Loucy (cell line): ENCODE data around the gene MGAT5.

ENCODE experiments used
- H2AFZ ChIP-seq: fragments of 200-600 bp; sonication (generic); 2 replicates; pipeline ENCODE4 v1.6.0; 2016; ENCODE audit warnings: antibody characterized with exemption, mild to moderate bottlenecking, low read length, moderate library complexity
- H3F3A ChIP-seq: fragments of 200-600 bp; 2 replicates; pipeline ENCODE4 v1.6.0; 2016; ENCODE audit warnings: antibody characterized with exemption, low read depth, mild to moderate bottlenecking
- H3K27me3 ChIP-seq: fragments of 200-600 bp; sonication (generic); 2 replicates; pipeline ENCODE4 v1.6.1; 2014; ENCODE audit warnings: low read length, mild to moderate bottlenecking; ENCODE audit not compliant: insufficient read depth, poor library complexity, severe bottlenecking
- H3K36me3 ChIP-seq: fragments of 200-600 bp; sonication (generic); 2 replicates; pipeline ENCODE4 v1.6.1; 2016; ENCODE audit warnings: low read length; ENCODE audit not compliant: insufficient read depth
- H3K4me1 ChIP-seq: fragments of 200-600 bp; sonication (generic); 2 replicates; pipeline ENCODE4 v1.5.1; 2014; ENCODE audit warnings: low read length, mild to moderate bottlenecking; ENCODE audit not compliant: insufficient read depth, poor library complexity, severe bottlenecking
- H3K4me2 ChIP-seq: fragments of 200-600 bp; sonication (generic); 2 replicates; pipeline ENCODE4 v1.6.0; 2014; ENCODE audit warnings: antibody characterized with exemption, low read length, low read depth, mild to moderate bottlenecking; ENCODE audit not compliant: poor library complexity, severe bottlenecking
- H3K4me3 ChIP-seq: fragments of 200-600 bp; sonication (generic); 2 replicates; pipeline ENCODE4 v1.5.1; 2014; ENCODE audit warnings: low read length, mild to moderate bottlenecking, mixed read lengths; ENCODE audit not compliant: poor library complexity, severe bottlenecking
- H3K79me2 ChIP-seq: fragments of 200-600 bp; sonication (generic); 2 replicates; pipeline ENCODE4 v1.6.1; 2014; ENCODE audit warnings: low read length; ENCODE audit not compliant: insufficient read depth
- H3K9ac ChIP-seq: fragments of 200-600 bp; sonication (generic); 2 replicates; pipeline ENCODE4 v1.6.0; 2014; ENCODE audit warnings: mild to moderate bottlenecking, low read depth, low read length, moderate library complexity; ENCODE audit not compliant: poor library complexity, severe bottlenecking
- H3K9me2 ChIP-seq: fragments of 200-600 bp; sonication (generic); replicated peaks from 2 replicates; pipeline ENCODE4 v1.6.1; 2016; ENCODE audit warnings: low read depth, low read length, mixed read lengths
- H3K9me3 ChIP-seq: fragments of 200-600 bp; sonication (generic); 2 replicates; pipeline ENCODE4 v1.6.1; 2014; ENCODE audit warnings: mild to moderate bottlenecking, antibody characterized with exemption, low read length, low read depth; ENCODE audit not compliant: insufficient read depth
- H4K20me1 ChIP-seq: fragments of 200-600 bp; sonication (generic); 2 replicates; pipeline ENCODE4 v1.6.0; 2014; ENCODE audit warnings: antibody characterized with exemption, low read length, mild to moderate bottlenecking; ENCODE audit not compliant: insufficient read depth, poor library complexity, severe bottlenecking
- CTCF ChIP-seq: fragments of 200-600 bp; sonication (generic); conservative IDR thresholded peaks from 2 replicates; pipeline ENCODE4 v1.5.1; 2014; ENCODE audit warnings: mild to moderate bottlenecking, antibody characterized with exemption, low read length
- EZH2phosphoT487 ChIP-seq: fragments of 200-600 bp; IDR thresholded peaks from 2 replicates; pipeline ENCODE4 v1.6.1; 2018; ENCODE audit warnings: antibody characterized with exemption, mild to moderate bottlenecking, moderate library complexity, borderline replicate concordance

Gene MGAT5

GRCh38 chr2:134228493-134228903 is 25.4 kb upstream of the MGAT5 start:
- TF ChIP-seq CTCF, result peak; percentile 88
- TF ChIP-seq EZH2phosphoT487, result no peak
- Histone ChIP-seq H3K4me2 (no peak overlapping the region), H3K4me3 (no peak overlapping the region), H3K27me3 (no peaks in the 10 kb centered on the region), H2AFZ (no peak overlapping the region), H3K36me3 (no peaks in the 10 kb centered on the region), H3K9ac (no peak overlapping the region), H3K4me1 (peaks cover 27% of the 10 kb centered on the region), H3K79me2 (peaks cover 74% of the 10 kb centered on the region), H3K9me3 (peaks cover 6% of the 10 kb centered on the region; the same call in 1 of the 2 replicates), H4K20me1 (peaks cover 7% of the 10 kb centered on the region), H3F3A (peaks cover 12% of the 10 kb centered on the region), H3K9me2 (no peaks in the 10 kb centered on the region)

- Histone ChIP-seq H2AFZ (no peak overlapping the region), H4K20me1 (peaks cover 15% of the 10 kb centered on the region), H3K9ac (no peak overlapping the region), H3K36me3 (no peaks in the 10 kb centered on the region), H3F3A (peaks cover 20% of the 10 kb centered on the region), H3K4me2 (no peak overlapping the region), H3K4me1 (peaks cover 37% of the 10 kb centered on the region), H3K9me3 (peaks cover 6% of the 10 kb centered on the region; the same call in 1 of the 2 replicates), H3K4me3 (no peak overlapping the region), H3K9me2 (no peaks in the 10 kb centered on the region), H3K27me3 (no peaks in the 10 kb centered on the region), H3K79me2 (peaks cover 71% of the 10 kb centered on the region)
- TF ChIP-seq CTCF, result no peak
- TF ChIP-seq EZH2phosphoT487, result no peak
Observed at GRCh38 chr2:134229540-134229939, 24.3 kb upstream of the MGAT5 start.

- peaks cover 19% of the 10 kb centered on the region for H4K20me1 ChIP-seq
Observed at GRCh38 chr2:134230885-134231284, 23.0 kb upstream of the MGAT5 start.

More at GRCh38 chr2:134230885-134231284, 23.0 kb upstream of the MGAT5 start:
- H3K9me3 ChIP-seq, result peaks cover 6% of the 10 kb centered on the region; the same call in 1 of the 2 replicates
- TF ChIP-seq CTCF, result no peak
- TF ChIP-seq EZH2phosphoT487, result no peak
- peaks cover 20% of the 10 kb centered on the region for H3F3A ChIP-seq
- no peak overlapping the region for H3K4me3 ChIP-seq
- H3K9me2 ChIP-seq, result no peaks in the 10 kb centered on the region
- no peak overlapping the region for H2AFZ ChIP-seq
- peaks cover 75% of the 10 kb centered on the region for H3K79me2 ChIP-seq
- H3K9ac ChIP-seq, result no peak overlapping the region
- H3K4me2 ChIP-seq, result peak overlapping the region; percentile 78
- H3K36me3 ChIP-seq, result no peaks in the 10 kb centered on the region
- no peaks in the 10 kb centered on the region for H3K27me3 ChIP-seq
- H3K4me1 ChIP-seq, result peaks cover 51% of the 10 kb centered on the region
